PFSK-1 (cell line): ENCODE data around the gene TMTC2.

Experiments used
- POLR2AphosphoS5 ChIP-seq: IDR thresholded peaks from 2 replicates; pipeline ENCODE4 v1.6.1; 2012; ENCODE audit warnings: low read depth, mild to moderate bottlenecking, control low read depth, low read length, moderate library complexity
- REST ChIP-seq, 2 experiments: IDR thresholded peaks; 2 replicates each; pipeline versions ENCODE4 v1.6.1 to v1.8.0; 2011 to 2012; ENCODE audit warnings: low read depth in 2 of 2, low read length in 2 of 2, control low read depth in 1 of 2, inconsistent platforms in 1 of 2, mild to moderate bottlenecking in 1 of 2, moderate library complexity in 1 of 2; ENCODE audit not compliant: insufficient read depth in 1 of 2
- SIN3A ChIP-seq: IDR thresholded peaks from 2 replicates; pipeline ENCODE4 v1.6.1; 2012; ENCODE audit warnings: mild to moderate bottlenecking, low read length, moderate library complexity, borderline replicate concordance; ENCODE audit not compliant: insufficient read depth

GRCh38 chr12:83075471-83075870 is 388.8 kb downstream of the TMTC2 start:
- TF ChIP-seq POLR2AphosphoS5 (no peak), REST (IDR thresholded peaks at IDR 0.05; ENCODE audit: insufficient read depth in 1 of 2, low read depth in 2 of 2, low read length in 2 of 2) (no peak), SIN3A (no peak)
